ENCODE data around the gene ANKZF1. TPM values are rescaled to one million over a fixed set of nuclear protein-coding genes. Genes with fewer than 3 reads are reported as not detected.

Gene ANKZF1
- total and polyA plus RNA-seq, 3 donors from 2014 or later: 27.9 to 56.4 (median 50.9) TPM

DNA sequence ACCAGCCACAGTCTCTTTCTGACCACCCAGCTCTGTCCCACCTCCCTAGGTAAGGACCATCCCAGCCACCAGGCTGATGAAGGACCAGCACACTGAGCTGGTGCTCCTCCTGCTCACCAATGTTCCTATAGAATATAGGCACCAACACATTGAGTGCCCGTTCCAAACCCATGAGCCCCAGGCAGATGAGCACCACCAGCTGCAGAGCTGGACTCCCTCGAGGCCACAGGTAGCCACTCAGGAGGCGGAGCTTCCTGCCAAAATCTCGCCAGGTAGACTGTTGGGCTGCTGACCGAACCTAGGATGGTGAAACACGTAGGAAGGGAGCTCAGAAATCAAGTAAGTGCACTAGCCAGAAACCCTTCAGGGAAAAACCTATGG lies 13.1 kb upstream of the ANKZF1 start:
- TF ChIP-seq, protein P1, sequence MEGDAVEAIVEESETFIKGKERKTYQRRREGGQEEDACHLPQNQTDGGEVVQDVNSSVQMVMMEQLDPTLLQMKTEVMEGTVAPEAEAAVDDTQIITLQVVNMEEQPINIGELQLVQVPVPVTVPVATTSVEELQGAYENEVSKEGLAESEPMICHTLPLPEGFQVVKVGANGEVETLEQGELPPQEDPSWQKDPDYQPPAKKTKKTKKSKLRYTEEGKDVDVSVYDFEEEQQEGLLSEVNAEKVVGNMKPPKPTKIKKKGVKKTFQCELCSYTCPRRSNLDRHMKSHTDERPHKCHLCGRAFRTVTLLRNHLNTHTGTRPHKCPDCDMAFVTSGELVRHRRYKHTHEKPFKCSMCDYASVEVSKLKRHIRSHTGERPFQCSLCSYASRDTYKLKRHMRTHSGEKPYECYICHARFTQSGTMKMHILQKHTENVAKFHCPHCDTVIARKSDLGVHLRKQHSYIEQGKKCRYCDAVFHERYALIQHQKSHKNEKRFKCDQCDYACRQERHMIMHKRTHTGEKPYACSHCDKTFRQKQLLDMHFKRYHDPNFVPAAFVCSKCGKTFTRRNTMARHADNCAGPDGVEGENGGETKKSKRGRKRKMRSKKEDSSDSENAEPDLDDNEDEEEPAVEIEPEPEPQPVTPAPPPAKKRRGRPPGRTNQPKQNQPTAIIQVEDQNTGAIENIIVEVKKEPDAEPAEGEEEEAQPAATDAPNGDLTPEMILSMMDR (IDR thresholded peaks at IDR 0.05): no peak
- TF ChIP-seq POLR2A (IDR thresholded peaks at IDR 0.05): no peak
- no peaks in the 10 kb centered on the region for H3K27me3 ChIP-seq
- WGBS, 2 donors: 91 to 94% methylated on average over 6 of the region's 6 CpGs
- no peaks in the 10 kb centered on the region for H3K36me3 ChIP-seq (ENCODE audit: low read depth, missing control alignments)
- H3K4me1 ChIP-seq: peaks cover 27% of the 10 kb centered on the region
- no peak for DNase-seq
- H3K27ac ChIP-seq: peak overlapping the region in 1 of 2 donors; percentile 93
- H3K9me3 ChIP-seq: no peaks in the 10 kb centered on the region
- intact Hi-C loops (cut with DNase I; ENCODE audit: low total_unique reads): no loop called here
- H3K4me3 ChIP-seq: no peak overlapping the region

DNA sequence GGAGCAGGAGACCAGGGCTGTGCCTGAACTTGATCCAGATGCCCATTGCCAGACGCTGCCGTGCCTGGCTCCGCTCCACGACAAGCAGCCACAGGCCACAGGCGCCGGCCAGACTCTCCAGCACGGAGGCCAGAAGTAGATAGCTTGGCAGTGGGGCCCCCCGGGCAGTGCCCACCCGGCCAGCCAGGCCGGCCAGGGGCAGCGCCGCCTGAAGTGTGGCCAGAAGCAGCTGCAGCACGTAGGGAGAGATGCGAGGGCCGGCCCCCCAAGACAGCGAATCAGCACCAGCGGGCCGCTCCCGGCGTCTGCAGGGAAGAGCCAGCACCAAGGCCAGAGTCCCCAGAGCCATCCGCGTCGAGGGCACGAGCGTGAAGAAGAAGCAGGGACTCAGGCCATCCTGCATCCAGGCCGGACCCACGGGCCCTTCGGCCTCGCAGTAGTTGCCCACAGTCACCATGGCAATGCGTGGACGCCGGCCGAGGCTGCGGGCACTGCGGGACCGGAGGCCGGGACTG lies 11.3 kb upstream of the ANKZF1 start:
- no peaks in the 10 kb centered on the region for H3K9me3 ChIP-seq
- TF ChIP-seq POLR2A (IDR thresholded peaks at IDR 0.05): no peak
- intact Hi-C loops (cut with DNase I; ENCODE audit: low total_unique reads): no loop called here
- peak overlapping the region; percentile 59 to 71 for H3K4me3 ChIP-seq
- H3K36me3 ChIP-seq (ENCODE audit: low read depth, missing control alignments): no peaks in the 10 kb centered on the region
- DNase-seq: peak; percentile 75
- H3K27ac ChIP-seq: peak overlapping the region; percentile 75 to 93
- 1% methylated on average over 37 of the region's 37 CpGs; no CpG with 5 or more reads in 1 of the 2 donors for WGBS, 2 donors
- H3K27me3 ChIP-seq: no peaks in the 10 kb centered on the region
- peaks cover 27% of the 10 kb centered on the region for H3K4me1 ChIP-seq

DNA sequence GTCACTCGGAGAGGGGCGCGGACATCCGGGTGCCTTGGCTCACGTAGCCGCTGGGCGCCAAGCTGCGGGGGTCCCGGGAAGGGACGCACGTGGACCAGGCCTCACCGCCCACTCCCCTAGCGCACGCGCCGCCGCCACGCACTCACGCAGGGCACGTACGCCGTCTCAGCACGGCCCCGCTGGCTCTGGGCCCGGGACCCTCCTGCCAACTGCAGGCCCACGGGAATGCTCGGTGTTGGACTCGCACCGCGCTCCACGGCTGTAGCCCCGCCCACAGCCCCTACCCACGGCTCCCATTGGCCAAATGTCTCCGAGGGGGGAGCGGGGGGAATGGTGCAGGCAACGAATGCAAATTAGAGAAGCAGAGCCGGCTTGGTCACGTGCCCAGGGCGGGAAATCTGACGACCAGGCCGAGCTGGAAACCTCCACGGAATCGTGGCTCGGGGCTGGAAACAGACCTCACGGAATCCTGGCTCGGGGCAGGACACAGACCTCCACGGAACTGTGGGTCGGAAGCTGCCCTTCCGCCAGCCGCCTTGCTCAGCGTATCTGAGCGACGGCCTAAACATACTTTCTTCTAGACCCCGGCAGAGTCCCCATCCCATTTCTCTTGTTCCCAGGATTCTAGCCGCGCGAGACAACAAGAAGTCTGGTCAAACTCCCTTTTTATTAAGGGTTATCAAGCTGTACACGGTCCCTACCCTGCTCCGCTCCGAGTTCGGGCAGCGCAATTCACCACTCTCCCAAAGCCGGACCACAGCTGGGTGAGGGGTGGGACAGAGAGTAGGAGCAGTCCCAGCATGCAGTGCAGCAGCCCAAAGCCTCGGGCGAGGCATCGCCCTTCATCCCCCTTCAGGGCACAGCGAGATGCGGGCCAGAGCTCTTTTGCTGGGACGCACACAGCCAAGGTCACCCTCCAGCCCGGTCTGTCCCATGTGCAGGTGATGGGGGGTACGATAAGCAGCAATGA lies 10.6 kb upstream of the ANKZF1 start, which contains the start of gene ABCB6:
ABCB6 (minus strand) TSS at position 227 of the 970 bp plus-strand sequence. CDS start 285 bp downstream, outside the sequence.
- Histone ChIP-seq H3K4me1 (peaks cover 27% of the 10 kb centered on the region), H3K27me3 (no peaks in the 10 kb centered on the region), H3K27ac (peak within 1 kb of the TSS; percentile 75 to 93), H3K36me3 (ENCODE audit: low read depth, missing control alignments) (no peaks in the 10 kb centered on the region), H3K4me3 (peak within 1 kb of the TSS; percentile 59 to 71), H3K9me3 (no peaks in the 10 kb centered on the region)
- peak; percentile 98 for DNase-seq
- intact Hi-C loops (cut with DNase I; ENCODE audit: low total_unique reads): no loop called here
- TF ChIP-seq, protein P1 (IDR thresholded peaks at IDR 0.05): peak in 1 of 3 experiments; percentile 7
- TF ChIP-seq POLR2A (IDR thresholded peaks at IDR 0.05): peak; percentile 23
- 7 to 8% methylated on average over 32 to 71 of the region's 71 CpGs for WGBS, 2 donors

DNA sequence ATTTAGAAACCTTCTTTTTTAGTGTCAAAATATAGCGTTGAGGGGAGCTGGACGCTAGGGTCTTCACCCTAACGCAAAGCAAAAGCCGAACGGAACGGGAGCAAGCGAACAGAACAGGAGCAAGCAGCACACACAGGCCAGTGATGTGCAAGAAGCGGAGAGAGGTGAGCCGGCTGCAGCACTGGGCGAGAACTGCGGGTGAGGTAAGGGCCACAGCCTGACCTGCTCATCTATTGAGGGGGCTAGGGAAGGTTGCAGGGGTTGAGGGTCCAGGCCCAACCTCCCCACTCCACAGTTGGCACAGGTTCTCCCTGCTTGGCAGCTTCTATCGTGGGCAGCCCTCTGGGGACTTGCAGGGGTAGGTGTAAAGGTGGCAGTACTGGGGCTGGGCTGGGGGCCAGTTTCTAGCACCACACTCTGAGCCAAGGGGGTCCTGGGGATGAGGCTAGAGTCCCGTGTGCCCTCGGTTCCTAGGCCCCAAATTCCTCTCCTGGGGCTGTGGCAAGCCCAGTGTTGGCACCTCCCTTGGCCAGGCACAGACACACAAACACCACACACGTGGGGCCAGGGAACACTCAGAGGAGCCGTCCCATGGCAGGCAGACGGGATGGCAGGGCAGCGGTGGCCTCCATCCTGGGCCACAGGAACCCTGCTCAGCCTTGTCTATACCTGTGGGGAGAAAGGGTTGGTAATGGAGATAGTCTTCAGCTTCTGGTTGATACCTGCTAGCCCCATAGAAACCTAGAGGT lies 9.6 kb upstream of the ANKZF1 start:
- H3K4me1 ChIP-seq: peaks cover 27% of the 10 kb centered on the region
- TF ChIP-seq POLR2A (IDR thresholded peaks at IDR 0.05): no peak
- TF ChIP-seq, protein P1 (IDR thresholded peaks at IDR 0.05): no peak
- 71 to 83% methylated on average over 17 to 18 of the region's 18 CpGs for WGBS, 2 donors
- no peak overlapping the region for H3K27ac ChIP-seq
- no peaks in the 10 kb centered on the region for H3K27me3 ChIP-seq
- intact Hi-C loops (cut with DNase I; ENCODE audit: low total_unique reads): no loop called here
- H3K36me3 ChIP-seq (ENCODE audit: low read depth, missing control alignments): no peaks in the 10 kb centered on the region
- no peak overlapping the region for H3K4me3 ChIP-seq
- DNase-seq: no peak
- no peaks in the 10 kb centered on the region for H3K9me3 ChIP-seq
